GM18505 (cell line): ENCODE measurements around the gene FAM210B.
"Not testable (repeated sequence)": the region's sequence is repeated elsewhere in the genome, so short reads cannot be mapped to it uniquely, and the experiment has no call there.

Experiments used
- ATAC-seq: cut with Tn5 transposase; IDR thresholded peaks from one replicate; pipeline ENCODE4 v1.9.1; 2021; ENCODE audit not compliant: unreplicated experiment
- POLR2A ChIP-seq: IDR thresholded peaks from 4 replicates; pipeline ENCODE4 v1.6.1; 2011; ENCODE audit warnings: borderline replicate concordance; ENCODE audit not compliant: insufficient read depth, insufficient read length; ENCODE audit errors: extremely low read depth

Gene FAM210B

DNA sequence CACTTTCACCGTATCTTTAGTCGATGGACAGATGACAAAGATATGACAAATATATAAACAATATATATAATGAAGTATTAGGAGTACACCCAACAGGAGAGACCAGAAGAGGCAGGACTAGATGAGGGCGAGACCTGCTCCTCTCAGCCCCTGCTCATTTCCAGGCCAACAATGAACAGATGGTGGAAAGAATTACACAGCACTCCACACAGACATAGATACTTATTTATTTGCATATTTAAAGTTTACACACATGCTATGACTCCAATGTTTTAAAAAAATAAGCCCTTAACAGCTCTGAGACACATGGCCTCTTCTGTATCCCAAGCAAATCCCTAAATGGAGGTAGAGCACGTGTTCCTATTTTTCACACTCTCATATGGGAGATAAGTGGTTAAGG, 10.4 kb downstream of the FAM210B start:
- TF ChIP-seq POLR2A, result no peak
- no peak for ATAC-seq

DNA sequence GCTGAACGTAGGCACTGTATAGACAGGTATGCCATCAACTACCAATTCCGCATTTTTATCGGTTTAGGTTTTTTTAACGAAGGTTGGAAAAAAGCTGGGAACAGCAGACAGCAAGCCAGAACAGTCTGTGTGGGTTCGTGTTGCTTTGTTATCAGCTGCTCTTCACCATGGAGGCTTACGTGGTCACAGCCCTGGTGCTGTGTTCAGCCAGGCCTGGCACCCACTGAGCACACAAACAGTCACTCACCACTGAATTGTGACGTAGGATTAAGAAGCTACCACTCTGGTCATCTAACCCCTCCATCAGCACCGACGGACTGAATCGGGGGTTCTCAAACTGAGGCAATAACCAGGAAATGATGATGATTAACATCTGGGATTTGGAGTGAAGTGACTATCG, 13.2 kb downstream of the FAM210B start:
- no peak for ATAC-seq

DNA sequence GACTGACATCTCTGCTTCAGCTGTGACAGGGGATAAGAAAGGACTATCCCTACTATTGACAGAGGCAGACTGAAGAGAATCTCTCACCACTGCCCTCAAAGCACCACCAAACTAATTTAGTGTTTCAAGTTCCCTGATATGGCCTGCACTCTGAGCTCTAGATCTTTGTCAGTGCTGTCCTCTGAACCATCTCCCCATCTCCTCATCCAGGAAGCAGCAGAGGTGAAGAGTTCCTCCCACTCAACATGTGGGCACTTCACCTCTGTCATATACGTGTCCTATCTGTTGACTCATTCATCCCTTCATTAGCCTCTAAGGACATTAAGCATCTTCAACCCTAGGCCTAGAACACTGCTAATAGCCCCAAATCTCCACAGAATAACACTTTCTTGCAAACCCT, 14.1 kb downstream of the FAM210B start:
- ATAC-seq, result no peak
- TF ChIP-seq POLR2A, result no peak

More for the DNA sequence above, 13.2 kb downstream of the FAM210B start:
- TF ChIP-seq POLR2A, result no peak

DNA sequence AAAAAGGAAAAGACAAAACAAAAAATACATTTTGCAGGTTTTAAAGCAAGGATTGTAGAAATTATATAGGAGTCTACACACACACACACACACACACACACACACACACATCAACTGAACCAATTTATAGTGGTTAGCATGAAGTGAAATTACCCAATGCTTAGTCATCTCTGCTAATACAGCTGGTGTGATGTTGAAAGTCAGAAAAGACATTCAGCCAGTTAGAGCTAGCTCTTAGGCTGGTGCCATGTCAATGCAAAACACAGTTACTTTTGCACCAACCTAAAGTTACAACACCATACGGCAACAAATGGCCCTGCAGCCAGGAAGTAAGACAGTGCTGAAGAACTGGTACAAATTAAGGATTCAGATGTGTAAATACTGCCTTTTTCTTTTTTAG, 15.2 kb downstream of the FAM210B start:
- no peak for TF ChIP-seq POLR2A
- peak; percentile 64 for ATAC-seq

DNA sequence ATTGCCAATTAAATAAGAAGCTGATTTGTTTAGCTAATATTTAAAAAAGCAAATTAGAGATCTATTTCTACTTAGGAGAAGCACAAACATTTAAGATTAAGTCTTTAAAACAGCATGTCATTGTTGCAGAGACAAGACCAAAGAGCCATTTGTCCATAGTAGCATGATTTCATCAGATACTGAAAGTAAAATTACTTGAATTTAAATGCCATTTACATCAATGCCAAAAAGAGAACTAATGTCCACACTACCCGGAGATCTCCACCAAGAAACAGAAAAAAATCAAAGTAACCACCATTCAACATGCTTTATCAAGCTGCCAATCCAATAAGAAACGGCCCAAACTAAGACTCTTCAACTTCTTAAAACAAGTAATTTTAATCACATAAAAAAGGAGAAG, 17.6 kb downstream of the FAM210B start:
- ATAC-seq, result no peak
- TF ChIP-seq POLR2A, result no peak

DNA sequence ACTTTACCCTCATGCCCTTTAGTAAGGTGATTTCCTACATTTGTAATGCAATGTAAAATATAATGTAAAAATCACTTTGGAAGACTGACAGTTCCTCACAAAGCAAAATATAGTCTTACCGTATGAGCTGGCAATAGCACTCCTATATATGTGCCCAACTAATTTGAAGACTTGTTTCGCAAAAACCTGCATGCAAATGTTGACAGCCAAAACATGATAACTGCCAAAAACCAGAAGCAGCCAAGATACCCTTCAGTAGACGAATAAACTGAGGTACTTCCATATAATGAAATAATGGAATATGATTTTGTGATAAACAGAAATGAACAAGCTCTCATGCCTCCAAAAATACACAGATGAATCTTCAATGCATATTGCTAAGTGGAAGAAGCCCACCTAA, 19.6 kb downstream of the FAM210B start:
- ATAC-seq, result no peak
- no peak for TF ChIP-seq POLR2A

DNA sequence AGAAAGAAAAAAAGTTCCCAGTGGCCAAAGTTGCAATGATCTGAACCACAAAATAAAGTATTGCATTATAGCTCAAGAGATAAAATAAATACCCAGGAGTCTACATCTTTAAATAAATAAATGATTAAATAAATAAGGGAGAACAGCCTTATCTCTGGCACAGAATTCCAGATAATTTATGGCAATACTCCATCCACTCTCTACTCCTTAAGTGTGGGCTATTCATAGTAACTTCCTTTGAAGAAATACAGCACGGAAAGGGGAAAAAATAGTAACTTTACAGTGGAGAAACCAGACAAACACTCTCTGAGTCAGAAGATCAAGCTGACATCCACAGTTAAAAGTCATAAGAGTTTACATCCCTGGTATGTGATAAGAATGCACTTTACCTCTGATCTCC, 21.6 kb downstream of the FAM210B start:
- ATAC-seq, result no peak
- TF ChIP-seq POLR2A, result no peak

DNA sequence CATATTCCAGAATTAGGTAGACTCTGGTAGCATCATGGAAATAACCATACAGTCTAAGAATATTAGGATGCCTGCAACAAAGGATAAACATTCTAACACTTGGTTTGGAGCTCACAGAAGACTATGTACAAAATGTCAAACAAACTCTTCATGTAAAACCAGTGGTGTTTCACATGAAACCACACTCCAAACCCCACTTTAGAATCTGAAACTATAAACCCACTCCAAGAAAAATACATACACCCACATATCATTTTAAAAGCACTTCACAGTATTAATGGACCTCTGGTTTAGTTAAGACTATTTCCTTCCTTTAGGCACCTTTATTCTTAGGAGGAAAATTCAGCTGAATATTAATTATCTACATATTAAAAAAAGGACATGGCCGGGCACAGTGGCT, 22.7 kb downstream of the FAM210B start:
- ATAC-seq, result no peak
- no peak for TF ChIP-seq POLR2A

DNA sequence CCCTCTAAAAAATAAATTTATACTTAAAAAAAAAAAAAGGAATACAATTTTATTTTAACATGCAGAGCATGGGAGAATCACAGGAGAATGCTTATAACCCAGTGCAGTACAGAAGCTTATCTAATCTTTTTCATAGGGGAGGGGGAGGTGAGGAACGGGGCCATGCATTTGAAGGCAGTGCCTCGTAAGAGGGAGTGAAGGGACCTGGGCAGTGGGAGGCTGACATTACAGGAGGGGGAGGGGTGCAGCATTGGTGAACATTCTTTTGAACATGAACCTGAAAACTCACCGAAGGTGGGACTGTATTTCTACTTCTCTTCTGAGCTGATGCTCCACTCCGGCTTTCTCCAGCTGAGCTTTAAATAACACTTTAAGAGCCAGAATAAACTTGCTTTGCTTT, 23.9 kb downstream of the FAM210B start:
- no peak for ATAC-seq
- TF ChIP-seq POLR2A, result no peak

DNA sequence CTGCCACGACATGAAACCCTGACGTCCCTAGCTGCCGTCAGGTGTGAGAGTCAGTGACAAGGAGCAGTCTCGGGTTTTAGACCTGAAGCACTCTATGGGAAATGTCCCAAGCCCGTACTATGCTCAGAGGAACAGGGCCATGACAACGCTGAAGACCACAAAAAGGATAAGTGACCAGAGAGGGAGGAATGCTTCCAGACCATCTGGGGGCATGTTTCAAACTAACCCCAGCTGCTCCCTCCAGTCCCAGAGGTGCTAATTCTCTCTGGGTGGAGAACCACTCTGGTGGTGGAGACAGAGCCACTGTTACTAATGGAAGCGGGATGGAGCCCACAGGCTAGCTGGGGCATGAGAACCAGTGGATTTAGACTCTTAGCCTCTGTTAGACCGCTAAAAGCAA, 24.6 kb downstream of the FAM210B start:
- TF ChIP-seq POLR2A, result no peak
- no peak for ATAC-seq

DNA sequence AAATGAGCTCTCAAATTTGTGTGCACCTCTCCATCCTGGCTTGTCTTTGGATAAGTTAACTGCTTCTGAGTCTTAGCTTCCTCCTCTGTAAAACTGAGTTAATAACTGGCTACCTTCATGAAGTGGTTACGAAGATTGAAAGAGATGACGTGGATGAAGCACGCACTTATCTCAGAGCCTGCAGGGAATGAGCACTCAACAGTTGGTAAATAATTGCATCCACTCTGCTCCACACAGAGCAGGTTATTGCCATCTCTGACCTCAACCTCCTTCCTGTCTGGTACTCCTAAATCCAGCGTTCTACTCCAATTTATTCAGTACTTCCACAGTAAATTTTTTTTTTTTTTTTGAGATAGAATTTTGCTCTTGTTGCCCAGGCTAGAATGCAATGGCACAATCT, 26.4 kb downstream of the FAM210B start:
- no peak for ATAC-seq
- TF ChIP-seq POLR2A, result no peak

DNA sequence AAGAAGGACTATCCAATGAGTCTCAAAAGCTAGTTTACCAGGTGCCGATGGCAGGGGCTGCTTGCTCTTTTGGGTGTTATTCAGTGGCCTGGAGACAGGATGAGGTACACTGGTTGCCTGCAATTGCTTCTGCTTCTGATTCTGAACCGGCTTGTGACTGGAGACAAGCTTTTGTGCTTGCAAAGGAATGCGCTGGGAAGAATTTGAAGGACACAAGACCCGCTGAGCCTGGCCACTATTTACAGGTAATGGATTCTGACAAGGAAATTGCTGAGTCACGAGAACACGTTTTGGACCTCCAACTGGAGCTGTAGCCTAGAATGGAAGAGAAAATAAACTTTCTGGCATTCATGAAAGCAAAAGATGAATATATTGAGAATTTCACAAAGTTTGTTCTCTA, 27.4 kb downstream of the FAM210B start:
- TF ChIP-seq POLR2A, result no peak
- no peak for ATAC-seq

DNA sequence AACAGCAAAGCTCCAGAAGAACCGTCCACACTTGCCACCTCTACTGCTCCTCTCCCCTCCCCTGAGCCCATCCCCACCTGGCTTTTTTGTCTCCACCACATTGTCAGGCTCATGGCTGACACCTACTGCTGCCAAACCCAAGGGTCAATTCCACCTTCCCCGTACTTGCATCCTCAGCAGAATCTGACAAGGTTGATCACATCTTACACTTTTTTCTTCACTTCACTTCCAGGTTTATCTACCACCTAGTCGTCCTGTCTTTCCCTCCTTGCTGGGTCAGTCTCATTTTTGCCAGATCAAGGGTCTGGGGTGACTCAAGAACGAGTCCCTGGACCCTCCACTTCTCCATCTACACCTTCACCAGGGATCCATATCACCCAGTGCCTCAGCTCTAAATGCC, 30.1 kb downstream of the FAM210B start:
- TF ChIP-seq POLR2A, result no peak
- ATAC-seq, result no peak

DNA sequence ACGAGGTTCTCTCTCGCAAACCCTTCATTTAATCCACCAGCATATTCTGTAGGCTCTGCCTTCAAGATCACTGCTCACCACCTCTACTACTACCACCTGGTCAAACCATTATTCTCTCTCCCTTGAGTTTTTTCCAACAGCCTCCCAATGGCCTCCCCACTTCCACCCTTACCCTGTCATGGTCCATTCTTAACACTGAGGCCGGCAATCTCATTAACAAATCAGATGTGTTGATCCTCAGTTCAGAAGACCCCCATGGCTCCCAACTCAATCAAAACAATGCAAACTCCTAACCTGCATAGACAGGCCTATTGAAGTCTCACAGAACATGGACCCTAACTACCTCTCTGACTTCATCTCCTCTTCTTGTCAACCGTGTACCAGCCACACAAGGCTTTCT, 31.0 kb downstream of the FAM210B start:
- no peak for ATAC-seq
- TF ChIP-seq POLR2A, result no peak

DNA sequence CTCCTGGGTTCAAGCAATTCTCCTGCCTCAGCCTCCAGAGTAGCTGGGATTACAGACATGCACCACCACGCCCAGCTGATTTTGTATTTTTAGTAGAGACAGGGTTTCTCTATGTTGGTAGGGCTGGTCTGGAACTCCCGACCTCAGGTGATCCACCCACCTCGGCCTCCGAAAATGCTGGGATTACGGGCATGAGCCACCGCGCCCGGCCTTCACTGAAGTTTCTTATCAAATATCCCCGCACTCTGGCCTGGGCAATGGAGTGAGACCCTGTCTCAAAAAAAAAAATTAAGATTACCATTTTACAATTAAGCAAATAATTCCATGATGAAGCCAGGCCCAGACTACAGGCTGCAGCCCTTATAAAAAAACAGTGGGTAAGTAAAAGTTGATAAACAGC, 31.6 kb downstream of the FAM210B start:
- not testable (repeated sequence) for ATAC-seq

DNA sequence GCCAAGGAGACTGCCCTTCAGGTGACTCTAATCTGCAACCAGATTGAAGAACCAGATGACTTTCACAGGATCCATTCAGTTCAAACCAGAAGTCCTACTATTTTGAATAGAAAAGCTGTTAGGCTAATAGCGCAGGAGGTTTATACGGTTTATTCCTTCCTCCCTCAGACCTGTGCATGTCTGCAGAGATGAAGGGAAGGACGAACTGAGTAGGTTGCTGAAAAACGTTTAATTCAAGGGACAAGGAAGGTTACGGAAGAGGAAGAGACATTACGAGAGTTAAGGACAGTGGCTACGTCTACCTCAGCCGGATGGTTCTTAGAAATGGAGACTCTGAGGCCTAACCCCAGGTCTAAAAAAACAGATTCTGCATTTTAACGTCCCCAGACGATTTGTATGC, 32.3 kb downstream of the FAM210B start:
- no peak for ATAC-seq
- no peak for TF ChIP-seq POLR2A

DNA sequence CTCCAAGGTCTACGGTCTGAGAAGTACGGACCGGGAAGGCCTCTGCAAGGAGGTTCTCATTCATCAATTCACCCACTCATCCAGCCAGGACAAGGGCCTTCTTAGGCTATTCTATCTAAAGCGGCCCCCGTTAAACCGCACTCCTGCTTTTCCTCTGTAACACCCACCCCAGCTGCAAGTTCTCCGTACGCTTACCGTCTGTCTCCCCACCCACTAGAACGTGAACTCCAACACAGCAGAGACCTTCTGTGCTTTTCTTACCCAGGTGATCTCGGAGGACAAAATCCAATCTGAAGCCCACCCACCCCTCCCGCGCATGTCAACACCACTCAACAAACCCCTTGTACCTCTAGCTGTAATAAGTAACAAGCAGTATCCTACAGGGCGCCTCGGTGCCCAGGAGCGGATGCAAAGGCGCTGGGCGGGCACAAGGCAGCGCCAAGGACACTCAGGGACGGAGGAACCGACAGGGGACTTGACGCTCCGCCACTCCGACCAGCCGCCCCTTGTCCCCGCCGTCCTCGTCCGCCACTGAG, 32.9 kb downstream of the FAM210B start:
- TF ChIP-seq POLR2A, result no peak
- ATAC-seq, result peak; percentile 35
